Fibroblast of pulmonary artery (primary cell): ENCODE results near the gene LRRC4.

Source experiments
- DNase-seq: peaks from one replicate; pipeline ENCODE4 v3.0.0-alpha.2; 2010; ENCODE audit warnings: low read depth
- H3K4me3 ChIP-seq: replicated peaks from 2 replicates; pipeline ENCODE4 v1.5.1; 2011; ENCODE audit warnings: low read depth, mild to moderate bottlenecking, control low read depth, low read length, moderate library complexity
- CTCF ChIP-seq: IDR thresholded peaks from 2 replicates; pipeline ENCODE4 v1.5.1; 2011; ENCODE audit warnings: mild to moderate bottlenecking, control low read depth, low read length, inconsistent platforms; ENCODE audit errors: missing control alignments

LRRC4 gene

GRCh38 chr7:128068785-128069184 lies 37.5 kb upstream of the LRRC4 start:
- no peak for TF ChIP-seq CTCF

GRCh38 chr7:128067983-128068382 lies 36.7 kb upstream of the LRRC4 start:
- H3K4me3 ChIP-seq, result no peak overlapping the region
- no peak for TF ChIP-seq CTCF
- DNase-seq, result no peak

More at GRCh38 chr7:128068785-128069184, 37.5 kb upstream of the LRRC4 start:
- no peak overlapping the region for H3K4me3 ChIP-seq
- no peak for DNase-seq

DNA sequence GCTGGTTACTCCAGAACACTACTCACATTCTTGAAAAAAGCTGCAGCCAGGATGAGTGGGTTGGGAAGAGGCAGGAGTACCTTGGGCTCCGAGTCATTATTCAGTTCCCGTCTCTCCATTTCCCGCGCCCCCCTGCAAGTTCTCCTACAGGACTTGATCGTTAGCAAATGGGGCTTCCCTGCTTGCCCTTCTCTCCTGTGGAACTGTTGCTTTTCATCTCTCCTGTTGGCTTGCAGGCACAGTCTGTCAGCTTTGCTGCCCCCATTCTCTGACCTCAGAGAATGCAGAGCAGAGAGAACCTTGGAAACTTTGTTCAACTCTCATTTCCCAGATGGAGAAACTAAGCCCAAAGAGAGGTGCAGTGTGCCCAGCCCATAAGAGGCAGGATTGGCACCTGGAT lies 35.6 kb upstream of the LRRC4 start:
- no peak for DNase-seq
- H3K4me3 ChIP-seq, result no peak overlapping the region
- TF ChIP-seq CTCF, result peak; percentile 4

DNA sequence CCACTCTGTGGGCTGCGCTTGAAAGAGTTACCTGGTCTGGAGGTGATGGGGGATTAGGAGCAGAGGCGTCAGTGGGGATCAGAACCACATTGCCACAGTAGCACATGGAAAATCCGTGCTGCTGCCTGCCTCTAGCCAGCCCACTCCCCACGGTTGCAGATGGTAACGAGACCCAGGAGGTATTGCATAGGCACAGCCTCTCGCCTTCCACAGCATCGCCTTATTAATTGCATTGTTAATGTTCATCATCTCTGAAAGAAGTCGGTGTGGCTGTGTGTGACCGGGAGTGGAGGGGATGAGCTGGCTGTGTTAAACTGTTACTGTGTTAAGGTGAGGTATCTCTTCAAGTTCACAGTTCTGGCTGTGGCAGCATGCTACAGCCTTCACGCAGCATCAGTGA lies 35.2 kb upstream of the LRRC4 start:
- DNase-seq, result no peak
- H3K4me3 ChIP-seq, result no peak overlapping the region
- TF ChIP-seq CTCF, result no peak

- DNase-seq, result no peak
- no peak for TF ChIP-seq CTCF
- H3K4me3 ChIP-seq, result no peak overlapping the region
Observed at GRCh38 chr7:128065872-128066271, 34.6 kb upstream of the LRRC4 start.

- H3K4me3 ChIP-seq, result no peak overlapping the region
- no peak for TF ChIP-seq CTCF
- no peak for DNase-seq
Observed at GRCh38 chr7:128063088-128063487, 31.9 kb upstream of the LRRC4 start.

DNA sequence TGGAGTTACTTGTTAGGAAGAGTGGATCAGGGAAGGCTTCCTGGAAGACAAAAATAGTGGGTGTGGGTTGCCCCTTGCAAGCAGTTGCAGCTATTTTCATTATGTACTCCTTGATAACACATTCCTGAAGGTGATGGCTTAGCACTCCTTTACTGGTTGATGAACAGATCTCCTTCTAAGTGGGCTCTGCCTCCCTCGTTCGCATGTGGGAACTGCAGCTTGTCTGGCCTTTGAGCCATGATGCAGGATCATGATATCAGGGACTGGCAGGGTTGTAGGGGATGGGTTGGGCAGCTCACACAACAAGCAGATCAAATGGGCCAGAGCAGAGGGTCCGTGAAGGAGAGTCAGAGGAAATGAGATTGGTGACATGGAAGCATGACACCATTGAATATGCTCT lies 28.8 kb upstream of the LRRC4 start:
- DNase-seq, result no peak
- H3K4me3 ChIP-seq, result no peak overlapping the region
- no peak for TF ChIP-seq CTCF
